OCI-LY7 (cell line): ENCODE results near the gene DUOX2. TPM values are rescaled to one million over a fixed set of nuclear protein-coding genes. Genes with fewer than 3 reads are reported as not detected.

Experiments used
- BruUV-seq: library from RNA; stranded (reverse); fragments of 400-500 nt; replicated peaks from 2 replicates; lab custom pipeline; 2021; lab: Mats Ljungman, UMichigan
- CTCF ChIA-PET: fragments of 300-600 bp; sonication (Branson Sonifier 250); formaldehyde crosslinking; loops from one replicate; lab custom pipeline; 2022; ENCODE audit warnings: antibody characterized with exemption; ENCODE audit not compliant: unreplicated experiment; lab: Charles Lee
- POLR2A ChIA-PET: fragments of 300-600 bp; sonication (Branson Sonifier 250); formaldehyde crosslinking; loops from one replicate; lab custom pipeline; 2022; ENCODE audit warnings: antibody characterized with exemption; lab: Charles Lee
- DNase-seq: peaks from one replicate; pipeline ENCODE4 v3.0.0-alpha.2; 2015; ENCODE audit warnings: low spot score
- H2AFZ ChIP-seq: fragments of 200-600 bp; sonication (generic), shearing (Covaris generic); 2 replicates; pipeline ENCODE4 v1.6.1; 2014; ENCODE audit warnings: mild to moderate bottlenecking, antibody characterized with exemption, low read length, moderate library complexity
- H3K27ac ChIP-seq: fragments of 200-600 bp; sonication (generic); 2 replicates; pipeline ENCODE4 v1.5.1; 2014; ENCODE audit warnings: mixed run types, low read depth, mild to moderate bottlenecking, moderate library complexity, low read length, inconsistent platforms; ENCODE audit not compliant: poor library complexity, severe bottlenecking
- H3K36me3 ChIP-seq: fragments of 200-600 bp; sonication (generic); 2 replicates; pipeline ENCODE4 v1.6.1; 2014; ENCODE audit warnings: mild to moderate bottlenecking, antibody characterized with exemption, low read length, moderate library complexity, mixed read lengths; ENCODE audit not compliant: insufficient read depth
- H3K4me1 ChIP-seq: fragments of 200-600 bp; sonication (generic); 2 replicates; pipeline ENCODE4 v1.5.1; 2014; ENCODE audit warnings: mild to moderate bottlenecking, low read length; ENCODE audit not compliant: insufficient read depth, poor library complexity, severe bottlenecking
- H3K4me2 ChIP-seq: fragments of 200-600 bp; sonication (generic); 2 replicates; pipeline ENCODE4 v1.6.1; 2014; ENCODE audit warnings: mild to moderate bottlenecking, low read length
- H3K4me3 ChIP-seq: fragments of 200-600 bp; sonication (generic); 2 replicates; pipeline ENCODE4 v1.5.1; 2014; ENCODE audit warnings: mild to moderate bottlenecking, low read depth, low read length; ENCODE audit not compliant: poor library complexity, severe bottlenecking
- H3K79me2 ChIP-seq: fragments of 200-600 bp; sonication (generic); 2 replicates; pipeline ENCODE4 v1.6.1; 2016; ENCODE audit warnings: low read depth, mild to moderate bottlenecking, low read length, moderate library complexity, mixed read lengths; ENCODE audit not compliant: insufficient read depth
- H3K9me2 ChIP-seq: fragments of 200-600 bp; sonication (generic); 2 replicates; pipeline ENCODE4 v1.6.1; 2016; ENCODE audit warnings: mild to moderate bottlenecking, low read length, mixed read lengths; ENCODE audit not compliant: insufficient read depth
- H3K9me3 ChIP-seq: fragments of 200-600 bp; sonication (generic); 2 replicates; pipeline ENCODE4 v1.6.1; 2014; ENCODE audit warnings: mild to moderate bottlenecking, mixed run types, low read length, mixed read lengths
- H4K20me1 ChIP-seq: fragments of 200-600 bp; sonication (generic); 2 replicates; pipeline ENCODE4 v1.6.1; 2014; ENCODE audit warnings: mild to moderate bottlenecking, antibody characterized with exemption, low read length, moderate library complexity, mixed read lengths; ENCODE audit not compliant: insufficient read depth
- CTCF ChIP-seq: fragments of 200-600 bp; sonication (generic); conservative IDR thresholded peaks from 2 replicates; pipeline ENCODE4 v1.5.1; 2014; ENCODE audit warnings: mild to moderate bottlenecking, antibody characterized with exemption, low read length, moderate library complexity, mixed read lengths
- EZH2phosphoT487 ChIP-seq: fragments of 200-600 bp; sonication (generic); IDR thresholded peaks from 2 replicates; pipeline ENCODE4 v1.6.1; 2018; ENCODE audit warnings: low read depth, borderline replicate concordance, mild to moderate bottlenecking, mixed run types, antibody characterized with exemption, low read length, moderate library complexity, mixed read lengths
- intact Hi-C: fragments of 100-400 bp; cut with micrococcal nuclease; formaldehyde crosslinking; loops from one replicate; pipeline ENCODE4 v1.10.0; 2022; ENCODE audit not compliant: unreplicated experiment
- total RNA-seq, 2 experiments: library from RNA; depleted of rRNA in 1 of 2; stranded (reverse); fragments of >200 nt in 1 of 2; shearing (Covaris generic) in 1 of 2; gene quantifications; 2 replicates each; pipeline ENCODE4 v1.2.3, GENCODE V29; 2014 to 2022

Gene DUOX2
- total RNA-seq, 2 experiments from 2014 or later, result 0.03 to 0.06 TPM

- peak; percentile 78 for DNase-seq
- CTCF ChIA-PET, result interaction anchor here (0.8 to 1.0 kb wide), 3 partner anchors 9 to 95 kb away, joined by 3 to 6 read pairs (median 3); partner anchors contain the start of gene SORD
- no peaks in the 10 kb centered on the region for H3K36me3 ChIP-seq
- no peak for TF ChIP-seq EZH2phosphoT487
- peak; percentile 99 for TF ChIP-seq CTCF
- H2AFZ ChIP-seq, result no peak overlapping the region
- no peaks in the 10 kb centered on the region for H3K9me2 ChIP-seq
- H3K9me3 ChIP-seq, result no peaks in the 10 kb centered on the region
- intact Hi-C loops, result no loop called here
- no peak overlapping the region for H3K4me3 ChIP-seq
- H3K27ac ChIP-seq, result no peak overlapping the region
- no peaks in the 10 kb centered on the region for H4K20me1 ChIP-seq
- POLR2A ChIA-PET, result interaction anchor here (1.0 kb wide), 1 partner anchor 264 kb away, joined by 3 read pairs; no protein-coding TSS in a partner anchor
- BruUV-seq, result no TSS peak
- no peaks in the 10 kb centered on the region for H3K79me2 ChIP-seq
- H3K4me1 ChIP-seq, result no peaks in the 10 kb centered on the region
- no peak overlapping the region for H3K4me2 ChIP-seq
These were observed 4.2 kb upstream of the DUOX2 start for GRCh38 chr15:45118131-45118588.

- BruUV-seq, result no TSS peak
- H2AFZ ChIP-seq, result no peak overlapping the region
These were observed 3.5 kb upstream of the DUOX2 start for GRCh38 chr15:45117308-45118130.

More at GRCh38 chr15:45117308-45118130, 3.5 kb upstream of the DUOX2 start:
- ChIA-PET CTCF (interaction anchor here (1.0 kb wide), 1 partner anchor 94 kb away, joined by 3 read pairs; the partner anchor contains the start of gene SORD), POLR2A (interaction anchor here (1.0 kb wide), 1 partner anchor 265 kb away, joined by 3 read pairs; no protein-coding TSS in a partner anchor)
- Histone ChIP-seq H3K27ac (no peak overlapping the region), H3K4me1 (no peaks in the 10 kb centered on the region), H4K20me1 (no peaks in the 10 kb centered on the region), H3K9me3 (no peaks in the 10 kb centered on the region), H3K4me2 (no peak overlapping the region), H3K79me2 (no peaks in the 10 kb centered on the region), H3K9me2 (no peaks in the 10 kb centered on the region), H3K4me3 (no peak overlapping the region), H3K36me3 (no peaks in the 10 kb centered on the region)
- DNase-seq, result no peak
- no peak for TF ChIP-seq EZH2phosphoT487
- no peak for TF ChIP-seq CTCF
- intact Hi-C loops, result no loop called here
